H1 (cell line): ENCODE measurements around the gene BRCC3. TPM values are rescaled to one million over a fixed set of nuclear protein-coding genes. Genes with fewer than 3 reads are reported as not detected.
A peak's percentile ranks its signal among the peaks of the same experiment; 100 is the strongest.

Source experiments
- ASH2L ChIP-seq: fragments of 200-600, 300-600 bp; sonication (generic); IDR thresholded peaks from one replicate; pipeline ENCODE4 v1.7.1; 2017; ENCODE audit warnings: low read length
- CBX5 ChIP-seq: fragments of 300-800, 300-1000 bp; sonication (generic); IDR thresholded peaks from 2 replicates; pipeline ENCODE4 v1.7.1; 2016; ENCODE audit warnings: antibody characterized with exemption, low read length, low read depth
- CEBPB ChIP-seq: IDR thresholded peaks from 2 replicates; pipeline ENCODE4 v1.6.1; 2012; ENCODE audit warnings: low read depth, low read length
- CHD1 ChIP-seq: IDR thresholded peaks from 2 replicates; pipeline ENCODE4 v1.6.1; 2012; ENCODE audit warnings: low read depth, low read length, improper control_type of control experiment
- CHD2 ChIP-seq: IDR thresholded peaks from 2 replicates; pipeline ENCODE4 v1.6.1; 2012; ENCODE audit warnings: low read length, improper control_type of control experiment
- CTBP2 ChIP-seq: IDR thresholded peaks from 2 replicates; pipeline ENCODE4 v1.7.0; 2011; ENCODE audit warnings: borderline replicate concordance, mild to moderate bottlenecking, moderate library complexity, mixed read lengths, low read length; ENCODE audit not compliant: insufficient read depth, insufficient read length
- EP300 ChIP-seq, 2 experiments: IDR thresholded peaks; 1 replicate in 1 of 2; 2 replicates in 1 of 2; pipeline ENCODE4 v1.6.1; 2011 to 2012; ENCODE audit warnings: low read depth in 2 of 2, low read length in 2 of 2, mild to moderate bottlenecking in 2 of 2, borderline replicate concordance in 1 of 2, inconsistent platforms in 1 of 2, moderate library complexity in 1 of 2
- EZH2 ChIP-seq: fragments of 200-600 bp; sonication (generic); IDR thresholded peaks from 2 replicates; pipeline ENCODE4 v1.7.1; 2012; ENCODE audit warnings: low read depth, mild to moderate bottlenecking, moderate library complexity, low read length, inconsistent platforms; ENCODE audit not compliant: severe bottlenecking
- HDAC6 ChIP-seq: IDR thresholded peaks from one replicate; pipeline ENCODE4 v1.7.1; 2012; ENCODE audit warnings: low read depth, mild to moderate bottlenecking, inconsistent platforms, low read length, moderate library complexity
- JUND ChIP-seq: IDR thresholded peaks from 2 replicates; pipeline ENCODE4 v1.6.1; 2011; ENCODE audit warnings: mild to moderate bottlenecking, improper control_type of control experiment, low read length
- MAFK ChIP-seq: IDR thresholded peaks from 2 replicates; pipeline ENCODE4 v1.6.1; 2012; ENCODE audit warnings: low read depth, mild to moderate bottlenecking, improper control_type of control experiment, low read length
- MAX ChIP-seq: IDR thresholded peaks from 2 replicates; pipeline ENCODE4 v1.6.1; 2012; ENCODE audit warnings: inconsistent platforms
- POLR2A ChIP-seq, 2 experiments: IDR thresholded peaks; 1 replicate in 1 of 2; 2 replicates in 1 of 2; pipeline ENCODE4 v1.6.1; 2011; ENCODE audit warnings: low read depth in 2 of 2, low read length in 2 of 2, mild to moderate bottlenecking in 2 of 2; ENCODE audit errors: control extremely low read depth in 1 of 2
- POLR2AphosphoS5 ChIP-seq: IDR thresholded peaks from 2 replicates; pipeline ENCODE4 v1.6.1; 2011; ENCODE audit warnings: low read depth, low read length
- POU5F1 ChIP-seq: IDR thresholded peaks from 2 replicates; pipeline ENCODE4 v1.6.1; 2011; ENCODE audit warnings: low read depth, mild to moderate bottlenecking, low read length, moderate library complexity
- RBBP5 ChIP-seq: IDR thresholded peaks from 2 replicates; pipeline ENCODE4 v1.7.1; 2012; ENCODE audit warnings: low read depth, mild to moderate bottlenecking, inconsistent platforms, low read length, moderate library complexity, borderline replicate concordance
- RNF2 ChIP-seq: fragments of 200-900, 300-1000 bp; sonication (generic); IDR thresholded peaks from 2 replicates; pipeline ENCODE4 v1.7.1; 2016; ENCODE audit warnings: borderline replicate concordance, low read depth, mild to moderate bottlenecking, antibody characterized with exemption, low read length; ENCODE audit not compliant: poor library complexity, severe bottlenecking; ENCODE audit errors: missing control alignments
- RXRA ChIP-seq: IDR thresholded peaks from 2 replicates; pipeline ENCODE4 v1.6.1; 2011; ENCODE audit warnings: low read depth, mild to moderate bottlenecking, low read length, moderate library complexity; ENCODE audit not compliant: insufficient read depth
- SIN3A ChIP-seq, 2 experiments: IDR thresholded peaks in 1 of 2; conservative IDR thresholded peaks in 1 of 2; 2 replicates each; pipeline ENCODE4 v1.6.1; 2011 to 2012; ENCODE audit warnings: low read length in 2 of 2, improper control_type of control experiment in 1 of 2, low read depth in 1 of 2, mild to moderate bottlenecking in 1 of 2
- SIX5 ChIP-seq: IDR thresholded peaks from 2 replicates; pipeline ENCODE4 v1.6.1; 2011; ENCODE audit warnings: mild to moderate bottlenecking, low read depth, low read length
- SP4 ChIP-seq: IDR thresholded peaks from 2 replicates; pipeline ENCODE4 v1.6.1; 2012; ENCODE audit warnings: low read length, inconsistent platforms
- TEAD4 ChIP-seq: IDR thresholded peaks from 2 replicates; pipeline ENCODE4 v1.6.1; 2012; ENCODE audit warnings: low read depth, low read length, inconsistent platforms, mixed read lengths
- USF2 ChIP-seq: IDR thresholded peaks from 2 replicates; pipeline ENCODE4 v1.6.1; 2011; ENCODE audit warnings: low read length, improper control_type of control experiment
- YY1 ChIP-seq: IDR thresholded peaks from 2 replicates; pipeline ENCODE4 v1.6.1; 2011; ENCODE audit warnings: low read depth, mild to moderate bottlenecking, low read length
- polyA plus RNA-seq, 7 experiments: library from polyadenylated mRNA; depleted of rRNA in 3 of 7; stranded (reverse) in 5 of 7; unstranded in 2 of 7; fragments of >200 nt in 5 of 7; fragments of 200-250 nt in 2 of 7; gene quantifications; 1 replicate in 5 of 7; 2 replicates in 1 of 7; 4 replicates in 1 of 7; pipeline versions ENCODE4 v1.2.1 to v1.2.3, GENCODE V29; 2011 to 2013; ENCODE audit warnings: missing spikeins in 2 of 7, mixed read lengths in 2 of 7
- total RNA-seq: library from RNA; stranded (reverse); fragmentation: NEBNext Ultra II Directional; extraction: Animal tissue kit (Norgen Biotek cat#: 25700); gene quantifications from 2 replicates; pipeline ENCODE4 v1.2.1, GENCODE V29; 2021

Gene BRCC3
- total and polyA plus RNA-seq, 2 of the 8 experiments (the other 6 are each of a cell fraction or from before 2014, with no cell fraction given): 13.1 to 23.2 TPM

GRCh38 chrX:155070975-155071693, at the start of gene BRCC3, which contains the start of the genes CMC4 and MTCP1 (continued):
- TF ChIP-seq POU5F1 (no peak), USF2 (no peak), CHD1 (no peak), SIX5 (no peak), EP300 (IDR thresholded peaks at IDR 0.05; ENCODE audit: borderline replicate concordance in 1 of 2, low read depth in 2 of 2, low read length in 2 of 2) (no peak), SP4 (no peak), HDAC6 (no peak), EZH2 (no peak), MAFK (no peak), TEAD4 (no peak), RNF2 (no peak), ASH2L (no peak), JUND (no peak), POLR2AphosphoS5 (peak; percentile 83), POLR2A (IDR thresholded peaks at IDR 0.05; ENCODE audit: control extremely low read depth in 1 of 2, low read depth in 2 of 2, low read length in 2 of 2) (peak; percentile 9 to 80), CHD2 (no peak), RBBP5 (no peak), CEBPB (no peak), CTBP2 (no peak), SIN3A (conservative IDR thresholded peaks at IDR 0.05 in 1 of 2, IDR thresholded peaks at IDR 0.05 in 1 of 2; ENCODE audit: low read depth in 1 of 2, low read length in 2 of 2) (0 out of 4 replicates have a peak, but pooled peaks of 1 of the 2 experiments have one; percentile 32), MAX (peak; percentile 26; the same call in 1 of the 2 replicates), YY1 (peak; percentile 91), RXRA (no peak), CBX5 (no peak)
